Cardiac septum (tissue), 1 donor: ENCODE results near the gene RRP15. TPM values are rescaled to one million over a fixed set of nuclear protein-coding genes. Genes with fewer than 3 reads are reported as not detected.

Source experiments
- DNase-seq: peaks from one replicate; pipeline ENCODE4 v3.0.0-alpha.2; 2020; ENCODE audit warnings: low spot score
- intact Hi-C: fragments of 100-400 bp; cut with DNase I; formaldehyde crosslinking; loops from one replicate; pipeline ENCODE4 v1.14.0; 2022
- long read RNA-seq: library from polyadenylated mRNA; unstranded; transcript quantifications from one replicate; pipeline ENCODE4 v2.0.0, GENCODE V29; 2021
- total RNA-seq: library from RNA; stranded (reverse); fragmentation: NEBNext Ultra II Directional; extraction: Animal tissue kit (Norgen Biotek cat#: 25700); gene quantifications from one replicate; pipeline ENCODE4 v1.2.1, GENCODE V29; 2021
- donor health status: DM: no; HTN: no; CAD: no.

Gene RRP15
- total RNA-seq = 18.7 TPM
- long read RNA-seq, full-length matches to known transcripts = 10 of 16 reads
- long read RNA-seq, partial matches to known transcripts = 4 of 16 reads
- long read RNA-seq, other reads (novel, unspliced or antisense) = 2 of 16 reads

- intact Hi-C loops = no loop called here
- peak; percentile 94 for DNase-seq
Measured at GRCh38 chr1:218284917-218285635, at the start of gene RRP15. RRP15 (plus strand) TSS chr1:218285293; CDS start chr1:218285317, 24 bp downstream.

- DNase-seq = no peak
- intact Hi-C loops = no loop called here
Measured at GRCh38 chr1:218242171-218242570, 42.9 kb upstream of the RRP15 start.

- DNase-seq = no peak
- intact Hi-C loops = no loop called here
Measured at GRCh38 chr1:218247339-218247738, 37.8 kb upstream of the RRP15 start.

- no peak for DNase-seq
- intact Hi-C loops = no loop called here
Measured at GRCh38 chr1:218249338-218250140, 35.6 kb upstream of the RRP15 start.

GRCh38 chr1:218250492-218250891, 34.6 kb upstream of the RRP15 start:
- no peak for DNase-seq
- intact Hi-C loops = no loop called here

GRCh38 chr1:218254296-218254946, 30.7 kb upstream of the RRP15 start:
- DNase-seq = no peak
- intact Hi-C loops = no loop called here

GRCh38 chr1:218255090-218255489, 30.0 kb upstream of the RRP15 start:
- DNase-seq = no peak
- intact Hi-C loops = no loop called here

- intact Hi-C loops = no loop called here
- no peak for DNase-seq
Measured at GRCh38 chr1:218257371-218257770, 27.7 kb upstream of the RRP15 start.

- no peak for DNase-seq
Measured at GRCh38 chr1:218257971-218258370, 27.1 kb upstream of the RRP15 start.

GRCh38 chr1:218259339-218259738, 25.8 kb upstream of the RRP15 start:
- no peak for DNase-seq
- intact Hi-C loops = no loop called here

More at GRCh38 chr1:218257971-218258370, 27.1 kb upstream of the RRP15 start:
- intact Hi-C loops = no loop called here

GRCh38 chr1:218259800-218260199, 25.3 kb upstream of the RRP15 start:
- DNase-seq = no peak
- intact Hi-C loops = no loop called here

GRCh38 chr1:218262259-218262658, 22.8 kb upstream of the RRP15 start:
- intact Hi-C loops = no loop called here
- DNase-seq = no peak

GRCh38 chr1:218266356-218266755, 18.7 kb upstream of the RRP15 start:
- DNase-seq = no peak
- intact Hi-C loops = no loop called here

GRCh38 chr1:218272366-218272765, 12.7 kb upstream of the RRP15 start:
- no peak for DNase-seq
- intact Hi-C loops = no loop called here

GRCh38 chr1:218273762-218274479, 11.2 kb upstream of the RRP15 start:
- DNase-seq = no peak
- intact Hi-C loops = no loop called here

- intact Hi-C loops = no loop called here
- no peak for DNase-seq
Measured at GRCh38 chr1:218274511-218274910, 10.6 kb upstream of the RRP15 start.

GRCh38 chr1:218275823-218276222, 9.3 kb upstream of the RRP15 start:
- intact Hi-C loops = no loop called here
- no peak for DNase-seq

GRCh38 chr1:218281285-218281684, 3.8 kb upstream of the RRP15 start:
- DNase-seq = no peak
- intact Hi-C loops = no loop called here

GRCh38 chr1:218284377-218284916, 646 bp upstream of the RRP15 start:
- intact Hi-C loops = no loop called here
- no peak for DNase-seq
